GM19463 (cell line): ENCODE data around the gene RAD51B.
"Not testable (repeated sequence)": the region's sequence is repeated elsewhere in the genome, so short reads cannot be mapped to it uniquely, and the experiment has no call there.

Experiments
- ATAC-seq: cut with Tn5 transposase; IDR thresholded peaks from one replicate; pipeline ENCODE4 v1.9.1; 2021; ENCODE audit warnings: mild to moderate bottlenecking, moderate library complexity; ENCODE audit not compliant: unreplicated experiment

RAD51B gene

DNA sequence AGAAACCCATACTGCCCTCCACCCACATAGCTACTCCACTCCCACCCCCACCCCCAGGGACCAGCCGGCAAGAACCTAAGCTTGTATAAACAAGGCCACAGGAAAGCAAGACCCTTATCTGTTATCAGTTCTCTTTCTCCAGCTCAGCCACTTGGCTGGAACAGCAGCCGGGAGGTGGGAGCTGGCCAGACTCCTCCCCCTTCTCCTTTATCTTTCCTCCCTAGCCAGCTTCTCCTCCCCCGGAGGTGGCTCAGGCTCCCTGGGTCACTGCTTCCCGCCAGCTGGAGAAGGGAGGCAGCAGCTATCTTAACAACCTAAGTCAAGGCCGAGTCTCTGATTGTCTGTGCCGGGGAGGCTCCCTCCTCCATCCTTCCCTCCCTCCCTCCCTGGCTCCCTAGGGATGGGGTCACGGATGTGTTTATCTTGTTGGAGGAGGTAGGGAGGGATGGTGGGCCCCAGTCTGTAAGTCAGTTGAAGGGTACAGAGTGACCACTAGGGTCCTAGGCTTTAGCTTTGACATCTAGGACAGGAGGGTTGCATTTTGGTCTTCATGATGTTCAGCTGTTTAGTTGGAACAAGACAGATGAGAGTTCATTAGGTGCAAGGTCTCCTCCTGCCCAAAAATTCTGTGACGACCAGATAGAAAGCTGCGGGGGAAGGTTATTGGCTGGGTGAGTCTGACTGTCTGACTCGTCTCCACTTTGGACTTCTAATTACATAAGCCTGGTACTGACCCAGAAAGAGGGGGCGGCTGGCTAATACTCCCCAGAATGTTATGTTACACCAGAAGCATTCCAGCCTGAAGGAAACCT, 943.6 kb downstream of the RAD51B start:
- no peak for ATAC-seq

DNA sequence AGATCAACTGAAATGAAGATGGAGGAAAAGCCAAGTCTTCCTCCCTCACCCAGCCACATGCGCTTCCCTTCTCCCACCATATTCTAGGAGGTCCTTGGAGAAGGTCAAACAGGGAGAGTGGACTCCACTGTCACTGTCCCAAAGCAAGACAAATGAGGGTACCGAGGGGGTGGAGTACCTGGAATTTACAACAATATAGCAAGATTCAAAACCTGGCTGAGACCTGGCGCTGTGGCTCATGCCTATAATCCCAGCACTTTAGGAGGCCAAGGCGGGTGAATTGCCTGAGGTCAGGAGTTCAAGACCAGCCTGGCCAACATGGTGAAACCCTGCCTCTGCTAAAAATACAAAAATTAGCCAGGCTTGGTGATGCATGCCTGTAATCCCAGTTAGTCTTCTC, 944.3 kb downstream of the RAD51B start:
- not testable (repeated sequence) for ATAC-seq

- no peak for ATAC-seq
These were observed 947.0 kb downstream of the RAD51B start for GRCh38 chr14:68766299-68767247.

GRCh38 chr14:68767248-68767645, 947.7 kb downstream of the RAD51B start:
- no peak for ATAC-seq

GRCh38 chr14:68768316-68768715, 948.7 kb downstream of the RAD51B start:
- ATAC-seq: no peak

GRCh38 chr14:68770051-68770450, 950.5 kb downstream of the RAD51B start:
- no peak for ATAC-seq

- ATAC-seq: no peak
These were observed 951.1 kb downstream of the RAD51B start for GRCh38 chr14:68770553-68771286.

- ATAC-seq: no peak
These were observed 952.1 kb downstream of the RAD51B start for GRCh38 chr14:68771631-68772030.

DNA sequence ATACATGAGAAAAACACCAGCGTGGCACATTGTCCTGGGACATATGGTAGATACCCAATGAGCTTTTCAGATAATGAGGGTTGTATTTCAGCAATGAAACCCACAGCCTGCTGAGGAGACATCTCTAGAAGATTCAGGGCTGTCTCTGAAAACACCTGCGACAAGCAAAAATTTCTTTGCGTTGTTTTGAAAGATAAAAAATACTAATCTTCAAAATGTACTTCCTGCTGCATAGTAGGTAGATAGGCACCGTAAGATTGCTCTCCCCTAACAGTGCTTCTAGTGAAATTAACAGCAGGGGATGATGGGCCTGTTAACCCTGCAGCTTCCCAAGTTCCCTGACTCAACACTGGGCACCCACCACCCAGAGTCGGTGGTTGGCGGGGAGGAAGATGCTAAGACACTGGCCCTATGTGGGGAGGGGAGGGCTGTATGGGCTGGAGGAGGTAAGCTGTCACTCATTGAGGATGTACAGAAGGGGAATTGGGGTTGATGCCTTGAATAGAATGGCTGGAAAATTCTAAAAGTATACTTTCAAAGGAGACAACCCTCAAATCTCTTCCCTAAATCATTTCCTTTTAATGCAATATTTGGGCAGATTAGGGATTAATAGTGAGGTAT, 953.3 kb downstream of the RAD51B start:
- no peak for ATAC-seq

DNA sequence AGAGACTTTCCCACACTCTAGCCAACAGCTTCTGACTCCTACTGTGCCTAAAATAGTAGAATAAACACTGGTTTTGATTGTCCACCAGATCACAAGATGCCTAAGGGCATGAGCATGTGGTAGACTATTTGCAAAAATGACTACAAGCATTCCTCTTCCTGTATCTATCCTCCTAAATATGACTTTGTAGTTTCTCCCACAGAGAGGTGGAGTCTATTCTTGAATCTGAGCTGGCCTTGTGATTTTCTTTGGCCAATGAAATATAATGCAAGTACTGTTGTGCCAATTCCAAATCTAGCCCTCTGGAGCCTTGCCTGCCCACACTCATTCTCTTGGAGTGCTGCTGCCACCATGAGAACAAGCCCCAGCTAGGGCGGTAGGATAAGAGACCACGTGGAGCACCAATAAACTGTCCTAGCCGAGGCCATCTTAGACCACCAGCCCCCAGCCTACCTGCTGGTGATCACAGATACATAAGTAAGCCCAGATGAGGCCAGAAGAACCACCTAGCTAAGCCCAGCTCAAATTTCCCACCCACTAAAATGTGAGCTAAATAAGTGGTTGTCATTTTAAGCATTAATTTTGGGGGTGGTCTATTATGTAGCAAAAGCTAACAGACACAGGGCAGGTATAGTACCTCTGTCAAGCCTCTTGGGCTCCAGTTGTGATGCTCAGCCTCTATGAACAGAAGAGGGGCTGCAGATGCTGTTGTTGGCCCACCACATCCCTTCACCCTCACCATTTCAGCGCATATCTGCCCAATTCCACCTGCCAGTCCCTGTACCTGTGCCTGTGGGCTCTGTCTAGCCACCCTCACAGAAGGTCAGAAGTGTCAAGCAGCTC, 955.4 kb downstream of the RAD51B start:
- ATAC-seq: no peak

DNA sequence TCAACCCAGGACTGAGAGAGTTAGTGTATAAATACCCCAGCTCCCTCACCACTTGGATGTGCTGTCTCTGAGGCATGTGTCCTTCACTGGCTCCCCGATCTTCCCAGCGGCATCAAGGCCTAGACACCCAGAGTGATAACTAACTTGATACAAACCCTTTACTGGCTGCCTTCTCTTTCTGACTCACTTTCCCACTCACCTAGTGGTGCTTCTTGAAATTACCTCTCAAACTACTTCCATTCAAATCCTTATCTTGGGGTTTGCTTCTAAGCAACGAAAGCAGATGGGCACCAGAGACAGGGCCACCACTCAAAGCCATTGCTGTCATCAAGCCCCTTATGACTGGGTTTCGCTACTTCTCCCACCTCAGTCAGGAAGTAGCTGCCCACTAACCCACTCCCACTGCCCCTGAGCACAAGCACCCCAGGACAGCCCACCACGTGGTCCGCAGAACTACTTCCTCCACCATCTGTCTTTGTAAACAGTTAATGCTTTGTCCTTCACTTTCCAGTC, 956.1 kb downstream of the RAD51B start:
- ATAC-seq: no peak

GRCh38 chr14:68777644-68778043, 958.1 kb downstream of the RAD51B start:
- no peak for ATAC-seq
